OCI-LY7 (cell line): ENCODE measurements around the gene MBNL3. TPM values are rescaled to one million over a fixed set of nuclear protein-coding genes. Genes with fewer than 3 reads are reported as not detected.
"Not testable (repeated sequence)": the region's sequence is repeated elsewhere in the genome, so short reads cannot be mapped to it uniquely, and the experiment has no call there.

Experiments
- BruUV-seq: library from RNA; stranded (reverse); fragments of 400-500 nt; replicated peaks from 2 replicates; lab custom pipeline; 2021; lab: Mats Ljungman, UMichigan
- CTCF ChIA-PET: fragments of 300-600 bp; sonication (Branson Sonifier 250); formaldehyde crosslinking; loops from one replicate; lab custom pipeline; 2022; ENCODE audit warnings: antibody characterized with exemption; ENCODE audit not compliant: unreplicated experiment; lab: Charles Lee
- POLR2A ChIA-PET: fragments of 300-600 bp; sonication (Branson Sonifier 250); formaldehyde crosslinking; loops from one replicate; lab custom pipeline; 2022; ENCODE audit warnings: antibody characterized with exemption; lab: Charles Lee
- DNase-seq: peaks from one replicate; pipeline ENCODE4 v3.0.0-alpha.2; 2015; ENCODE audit warnings: low spot score
- H2AFZ ChIP-seq: fragments of 200-600 bp; sonication (generic), shearing (Covaris generic); 2 replicates; pipeline ENCODE4 v1.6.1; 2014; ENCODE audit warnings: mild to moderate bottlenecking, antibody characterized with exemption, low read length, moderate library complexity
- H3K27ac ChIP-seq: fragments of 200-600 bp; sonication (generic); 2 replicates; pipeline ENCODE4 v1.5.1; 2014; ENCODE audit warnings: mixed run types, low read depth, mild to moderate bottlenecking, moderate library complexity, low read length, inconsistent platforms; ENCODE audit not compliant: poor library complexity, severe bottlenecking
- H3K36me3 ChIP-seq: fragments of 200-600 bp; sonication (generic); 2 replicates; pipeline ENCODE4 v1.6.1; 2014; ENCODE audit warnings: mild to moderate bottlenecking, antibody characterized with exemption, low read length, moderate library complexity, mixed read lengths; ENCODE audit not compliant: insufficient read depth
- H3K4me1 ChIP-seq: fragments of 200-600 bp; sonication (generic); 2 replicates; pipeline ENCODE4 v1.5.1; 2014; ENCODE audit warnings: mild to moderate bottlenecking, low read length; ENCODE audit not compliant: insufficient read depth, poor library complexity, severe bottlenecking
- H3K4me2 ChIP-seq: fragments of 200-600 bp; sonication (generic); 2 replicates; pipeline ENCODE4 v1.6.1; 2014; ENCODE audit warnings: mild to moderate bottlenecking, low read length
- H3K4me3 ChIP-seq: fragments of 200-600 bp; sonication (generic); 2 replicates; pipeline ENCODE4 v1.5.1; 2014; ENCODE audit warnings: mild to moderate bottlenecking, low read depth, low read length; ENCODE audit not compliant: poor library complexity, severe bottlenecking
- H3K79me2 ChIP-seq: fragments of 200-600 bp; sonication (generic); 2 replicates; pipeline ENCODE4 v1.6.1; 2016; ENCODE audit warnings: low read depth, mild to moderate bottlenecking, low read length, moderate library complexity, mixed read lengths; ENCODE audit not compliant: insufficient read depth
- H3K9me2 ChIP-seq: fragments of 200-600 bp; sonication (generic); 2 replicates; pipeline ENCODE4 v1.6.1; 2016; ENCODE audit warnings: mild to moderate bottlenecking, low read length, mixed read lengths; ENCODE audit not compliant: insufficient read depth
- H3K9me3 ChIP-seq: fragments of 200-600 bp; sonication (generic); 2 replicates; pipeline ENCODE4 v1.6.1; 2014; ENCODE audit warnings: mild to moderate bottlenecking, mixed run types, low read length, mixed read lengths
- H4K20me1 ChIP-seq: fragments of 200-600 bp; sonication (generic); 2 replicates; pipeline ENCODE4 v1.6.1; 2014; ENCODE audit warnings: mild to moderate bottlenecking, antibody characterized with exemption, low read length, moderate library complexity, mixed read lengths; ENCODE audit not compliant: insufficient read depth
- CTCF ChIP-seq: fragments of 200-600 bp; sonication (generic); conservative IDR thresholded peaks from 2 replicates; pipeline ENCODE4 v1.5.1; 2014; ENCODE audit warnings: mild to moderate bottlenecking, antibody characterized with exemption, low read length, moderate library complexity, mixed read lengths
- EZH2phosphoT487 ChIP-seq: fragments of 200-600 bp; sonication (generic); IDR thresholded peaks from 2 replicates; pipeline ENCODE4 v1.6.1; 2018; ENCODE audit warnings: low read depth, borderline replicate concordance, mild to moderate bottlenecking, mixed run types, antibody characterized with exemption, low read length, moderate library complexity, mixed read lengths
- intact Hi-C: fragments of 100-400 bp; cut with micrococcal nuclease; formaldehyde crosslinking; loops from one replicate; pipeline ENCODE4 v1.10.0; 2022; ENCODE audit not compliant: unreplicated experiment
- total RNA-seq, 2 experiments: library from RNA; depleted of rRNA in 1 of 2; stranded (reverse); fragments of >200 nt in 1 of 2; shearing (Covaris generic) in 1 of 2; gene quantifications; 2 replicates each; pipeline ENCODE4 v1.2.3, GENCODE V29; 2014 to 2022

The MBNL3 gene
- total RNA-seq, 2 experiments from 2014 or later: 39.4 to 73.9 TPM

- TF ChIP-seq CTCF: no peak
- no peak for TF ChIP-seq EZH2phosphoT487
- BruUV-seq: no TSS peak
- Histone ChIP-seq H3K9me2 (no peaks in the 10 kb centered on the region), H3K36me3 (no peaks in the 10 kb centered on the region), H3K27ac (no peak overlapping the region), H3K4me1 (no peaks in the 10 kb centered on the region), H3K4me2 (no peak overlapping the region), H4K20me1 (no peaks in the 10 kb centered on the region), H3K4me3 (no peak overlapping the region), H2AFZ (no peak overlapping the region), H3K9me3 (no peaks in the 10 kb centered on the region), H3K79me2 (no peaks in the 10 kb centered on the region)
- intact Hi-C loops: no loop called here
- DNase-seq: no peak
- ChIA-PET CTCF (no interaction called here), POLR2A (no interaction called here)
Measured at GRCh38 chrX:132331532-132331931, 157.3 kb downstream of the MBNL3 start.

GRCh38 chrX:132331000-132331399 is 157.8 kb downstream of the MBNL3 start:
- no peaks in the 10 kb centered on the region for H3K9me3 ChIP-seq
- no peak overlapping the region for H2AFZ ChIP-seq
- DNase-seq: no peak
- H3K4me3 ChIP-seq: no peak overlapping the region
- intact Hi-C loops: no loop called here
- H3K4me1 ChIP-seq: no peaks in the 10 kb centered on the region
- POLR2A ChIA-PET: no interaction called here
- no peaks in the 10 kb centered on the region for H3K9me2 ChIP-seq
- no peaks in the 10 kb centered on the region for H3K36me3 ChIP-seq
- H4K20me1 ChIP-seq: no peaks in the 10 kb centered on the region
- CTCF ChIA-PET: no interaction called here
- H3K79me2 ChIP-seq: no peaks in the 10 kb centered on the region
- no peak overlapping the region for H3K27ac ChIP-seq
- TF ChIP-seq CTCF (no peak), EZH2phosphoT487 (no peak)
- H3K4me2 ChIP-seq: no peak overlapping the region
- no TSS peak for BruUV-seq

- H3K4me3 ChIP-seq: no peak overlapping the region
- no peaks in the 10 kb centered on the region for H4K20me1 ChIP-seq
- H3K36me3 ChIP-seq: no peaks in the 10 kb centered on the region
- ChIA-PET CTCF (no interaction called here), POLR2A (no interaction called here)
- no peak overlapping the region for H3K4me2 ChIP-seq
- no peak overlapping the region for H2AFZ ChIP-seq
- H3K9me2 ChIP-seq: no peaks in the 10 kb centered on the region
- intact Hi-C loops: no loop called here
- no peaks in the 10 kb centered on the region for H3K4me1 ChIP-seq
- no peaks in the 10 kb centered on the region for H3K79me2 ChIP-seq
- no peak for DNase-seq
- no peak overlapping the region for H3K27ac ChIP-seq
- no peak for TF ChIP-seq CTCF
- TF ChIP-seq EZH2phosphoT487: no peak
- no TSS peak for BruUV-seq
- H3K9me3 ChIP-seq: no peaks in the 10 kb centered on the region
Measured at GRCh38 chrX:132330156-132330729, 158.6 kb downstream of the MBNL3 start.

- DNase-seq, H3K79me2 ChIP-seq, H3K9me3 ChIP-seq, H3K36me3 ChIP-seq, BruUV-seq, POLR2A ChIA-PET, H2AFZ ChIP-seq, CTCF ChIA-PET, H3K27ac ChIP-seq, intact Hi-C loops, H3K4me2 ChIP-seq, H3K4me1 ChIP-seq, H4K20me1 ChIP-seq, H3K4me3 ChIP-seq, H3K9me2 ChIP-seq: not testable (repeated sequence)
Measured at GRCh38 chrX:132326960-132327359, 161.9 kb downstream of the MBNL3 start.
